Measurements from ENCODE around the gene QSOX2. TPM values are rescaled to one million over a fixed set of nuclear protein-coding genes. Genes with fewer than 3 reads are reported as not detected.

The QSOX2 gene
- total RNA-seq, 1 experiment from 2014 or later: 40.0 TPM

GRCh38 chr9:136280535-136281315 lies 35.1 kb upstream of the QSOX2 start:
- Histone ChIP-seq H3K27me3 (ENCODE audit: control insufficient read depth, insufficient read depth, low read length) (no peaks in the 10 kb centered on the region), H3K27ac (ENCODE audit: low read length) (no peak overlapping the region), H3K4me3 (ENCODE audit: low read depth in 2 of 2, low read length in 2 of 2) (no peak overlapping the region), H3K9me3 (ENCODE audit: control insufficient read depth, insufficient read depth, low read depth, low read length) (no peaks in the 10 kb centered on the region), H3K4me1 (ENCODE audit: control insufficient read depth, insufficient read depth, low read length) (peaks cover 4% of the 10 kb centered on the region; the same call in 1 of the 2 replicates), H3K36me3 (ENCODE audit: control insufficient read depth, insufficient read depth, low read length) (no peaks in the 10 kb centered on the region)
- ChIA-PET POLR2A (no interaction called here), CTCF (no interaction called here)
- TF ChIP-seq REST (IDR thresholded peaks at IDR 0.05; ENCODE audit: insufficient read depth in 1 of 2, low read depth in 2 of 2, low read length in 1 of 2): no peak
- no peak for TF ChIP-seq CTCF (IDR thresholded peaks at IDR 0.05)
- no peak for TF ChIP-seq TCF7L2 (IDR thresholded peaks at IDR 0.05; ENCODE audit: low read depth, low read length)
- TF ChIP-seq SIN3A (IDR thresholded peaks at IDR 0.05; ENCODE audit: borderline replicate concordance, insufficient read depth, low read depth, low read length): no peak
- no peak for TF ChIP-seq POLR2AphosphoS5 (IDR thresholded peaks at IDR 0.05; ENCODE audit: low read depth, low read length)
- no TSS peak for BruUV-seq (replicated peaks)
- intact Hi-C loops (cut with micrococcal nuclease; ENCODE audit: unreplicated experiment) (no loop called here), in situ Hi-C loops (cut with HindIII; ENCODE audit: low pct_unique_long_range_greater_than_20kb, low sequenced_read_pairs) (no loop called here)
- DNase-seq (ENCODE audit: low read depth, low spot score) (no peak), ATAC-seq (no peak)

- ATAC-seq: no peak
- Histone ChIP-seq H3K27me3 (ENCODE audit: control insufficient read depth, insufficient read depth, low read length) (no peaks in the 10 kb centered on the region), H3K4me3 (ENCODE audit: low read depth in 2 of 2, low read length in 2 of 2) (no peak overlapping the region), H3K4me1 (ENCODE audit: control insufficient read depth, insufficient read depth, low read length) (peaks cover 4% of the 10 kb centered on the region; the same call in 1 of the 2 replicates), H3K9me3 (ENCODE audit: control insufficient read depth, insufficient read depth, low read depth, low read length) (no peaks in the 10 kb centered on the region), H3K27ac (ENCODE audit: low read length) (no peak overlapping the region), H3K36me3 (ENCODE audit: control insufficient read depth, insufficient read depth, low read length) (no peaks in the 10 kb centered on the region)
- no peak for DNase-seq (ENCODE audit: low read depth, low spot score)
- ChIA-PET POLR2A (no interaction called here), CTCF (no interaction called here)
- in situ Hi-C loops (cut with HindIII; ENCODE audit: low pct_unique_long_range_greater_than_20kb, low sequenced_read_pairs) (no loop called here), intact Hi-C loops (cut with micrococcal nuclease; ENCODE audit: unreplicated experiment) (no loop called here)
- no peak for TF ChIP-seq SIN3A (IDR thresholded peaks at IDR 0.05; ENCODE audit: borderline replicate concordance, insufficient read depth, low read depth, low read length)
- no peak for TF ChIP-seq POLR2AphosphoS5 (IDR thresholded peaks at IDR 0.05; ENCODE audit: low read depth, low read length)
- TF ChIP-seq TCF7L2 (IDR thresholded peaks at IDR 0.05; ENCODE audit: low read depth, low read length): no peak
- no peak for TF ChIP-seq REST (IDR thresholded peaks at IDR 0.05; ENCODE audit: insufficient read depth in 1 of 2, low read depth in 2 of 2, low read length in 1 of 2)
- TF ChIP-seq CTCF (IDR thresholded peaks at IDR 0.05): no peak
- BruUV-seq (replicated peaks): no TSS peak
These were observed 33.9 kb upstream of the QSOX2 start for GRCh38 chr9:136279471-136279870.

Measured in Panc1 (cell line).